ENCODE results near the gene MALT1. TPM values are rescaled to one million over a fixed set of nuclear protein-coding genes. Genes with fewer than 3 reads are reported as not detected.

The MALT1 gene
- total RNA-seq, 2 experiments from 2014 or later, result 14.4 to 18.5 TPM

DNA sequence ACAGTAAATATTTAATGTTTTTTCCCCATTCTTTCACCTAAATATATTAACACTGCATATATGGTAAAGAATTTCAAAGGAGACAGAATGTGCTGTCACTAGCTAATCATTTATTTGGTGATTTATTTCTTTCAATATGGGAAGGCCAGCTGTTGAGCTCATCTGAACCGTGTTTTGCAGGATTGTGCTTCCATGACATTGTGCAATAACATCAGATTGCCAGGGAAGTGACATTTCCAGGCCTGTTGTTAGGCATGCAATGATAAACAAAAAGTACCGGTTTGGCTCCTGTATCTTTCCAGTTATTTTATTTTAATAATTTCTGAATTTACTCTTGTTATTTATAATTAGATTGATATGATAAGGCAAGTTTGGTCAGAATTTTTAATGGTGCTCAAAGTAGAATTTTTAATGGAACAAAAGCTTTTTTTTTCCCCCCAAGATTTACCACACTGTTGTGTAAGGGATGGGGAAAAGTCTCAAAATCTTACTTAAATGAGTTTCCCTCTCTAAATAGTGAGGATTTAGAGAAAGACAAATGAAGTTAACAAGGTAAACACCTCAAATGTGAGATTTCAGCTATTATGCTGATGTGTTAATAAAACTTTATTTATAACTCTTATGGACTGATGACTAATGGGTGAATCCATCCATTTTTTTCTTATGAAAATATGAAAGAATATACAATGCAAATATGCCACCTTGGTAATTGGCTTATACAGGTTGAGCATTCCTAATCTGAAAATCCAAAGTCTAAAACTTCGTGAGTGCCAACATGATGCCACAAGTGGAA is 52.7 kb downstream of the MALT1 start:
- intact Hi-C loops (cut with micrococcal nuclease; ENCODE audit: unreplicated experiment), result no loop called here
- DNase-seq (ENCODE audit: low spot score), result no peak
- H3K36me3 ChIP-seq (ENCODE audit: insufficient read depth, low read length), result no peaks in the 10 kb centered on the region; the same call in 1 of the 2 replicates
- CTCF ChIA-PET (ENCODE audit: unreplicated experiment), result no interaction called here
- no peak overlapping the region for H3K4me3 ChIP-seq (ENCODE audit: low read depth, low read length, poor library complexity, severe bottlenecking)
- H2AFZ ChIP-seq (ENCODE audit: low read length), result no peak overlapping the region
- no peaks in the 10 kb centered on the region for H3K79me2 ChIP-seq (ENCODE audit: insufficient read depth, low read depth, low read length)
- no peaks in the 10 kb centered on the region for H3K9me3 ChIP-seq (ENCODE audit: low read length)
- POLR2A ChIA-PET, result interaction anchor here (0.9 kb wide), 1 partner anchor 11 kb away, joined by 3 read pairs; no protein-coding TSS in a partner anchor
- H3K27ac ChIP-seq (ENCODE audit: low read depth, low read length, poor library complexity, severe bottlenecking), result no peak overlapping the region
- no peaks in the 10 kb centered on the region for H4K20me1 ChIP-seq (ENCODE audit: insufficient read depth, low read length)
- no peaks in the 10 kb centered on the region for H3K4me1 ChIP-seq (ENCODE audit: insufficient read depth, low read length, poor library complexity, severe bottlenecking)
- BruUV-seq (replicated peaks), result no TSS peak
- TF ChIP-seq, protein P1, sequence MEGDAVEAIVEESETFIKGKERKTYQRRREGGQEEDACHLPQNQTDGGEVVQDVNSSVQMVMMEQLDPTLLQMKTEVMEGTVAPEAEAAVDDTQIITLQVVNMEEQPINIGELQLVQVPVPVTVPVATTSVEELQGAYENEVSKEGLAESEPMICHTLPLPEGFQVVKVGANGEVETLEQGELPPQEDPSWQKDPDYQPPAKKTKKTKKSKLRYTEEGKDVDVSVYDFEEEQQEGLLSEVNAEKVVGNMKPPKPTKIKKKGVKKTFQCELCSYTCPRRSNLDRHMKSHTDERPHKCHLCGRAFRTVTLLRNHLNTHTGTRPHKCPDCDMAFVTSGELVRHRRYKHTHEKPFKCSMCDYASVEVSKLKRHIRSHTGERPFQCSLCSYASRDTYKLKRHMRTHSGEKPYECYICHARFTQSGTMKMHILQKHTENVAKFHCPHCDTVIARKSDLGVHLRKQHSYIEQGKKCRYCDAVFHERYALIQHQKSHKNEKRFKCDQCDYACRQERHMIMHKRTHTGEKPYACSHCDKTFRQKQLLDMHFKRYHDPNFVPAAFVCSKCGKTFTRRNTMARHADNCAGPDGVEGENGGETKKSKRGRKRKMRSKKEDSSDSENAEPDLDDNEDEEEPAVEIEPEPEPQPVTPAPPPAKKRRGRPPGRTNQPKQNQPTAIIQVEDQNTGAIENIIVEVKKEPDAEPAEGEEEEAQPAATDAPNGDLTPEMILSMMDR (conservative IDR thresholded peaks at IDR 0.05; ENCODE audit: low read length), result no peak
- TF ChIP-seq EZH2phosphoT487 (IDR thresholded peaks at IDR 0.05; ENCODE audit: borderline replicate concordance, low read depth, low read length), result no peak
- H3K9me2 ChIP-seq (ENCODE audit: insufficient read depth, low read length), result no peaks in the 10 kb centered on the region
- H3K4me2 ChIP-seq (ENCODE audit: low read length), result no peak overlapping the region

- POLR2A ChIA-PET, result no interaction called here
- Histone ChIP-seq H3K4me2 (ENCODE audit: low read length) (no peak overlapping the region), H3K27ac (ENCODE audit: low read depth, low read length, poor library complexity, severe bottlenecking) (no peak overlapping the region), H3K36me3 (ENCODE audit: insufficient read depth, low read length) (no peaks in the 10 kb centered on the region), H3K79me2 (ENCODE audit: insufficient read depth, low read depth, low read length) (no peaks in the 10 kb centered on the region), H4K20me1 (ENCODE audit: insufficient read depth, low read length) (no peaks in the 10 kb centered on the region), H3K4me3 (ENCODE audit: low read depth, low read length, poor library complexity, severe bottlenecking) (no peak overlapping the region), H3K9me3 (ENCODE audit: low read length) (no peaks in the 10 kb centered on the region), H3K9me2 (ENCODE audit: insufficient read depth, low read length) (no peaks in the 10 kb centered on the region), H3K4me1 (ENCODE audit: insufficient read depth, low read length, poor library complexity, severe bottlenecking) (no peaks in the 10 kb centered on the region), H2AFZ (ENCODE audit: low read length) (no peak overlapping the region)
- CTCF ChIA-PET (ENCODE audit: unreplicated experiment), result no interaction called here
- BruUV-seq (replicated peaks), result no TSS peak
- no peak for TF ChIP-seq EZH2phosphoT487 (IDR thresholded peaks at IDR 0.05; ENCODE audit: borderline replicate concordance, low read depth, low read length)
- TF ChIP-seq, protein P1 (conservative IDR thresholded peaks at IDR 0.05; ENCODE audit: low read length), result no peak
- DNase-seq (ENCODE audit: low spot score), result no peak
- intact Hi-C loops (cut with micrococcal nuclease; ENCODE audit: unreplicated experiment), result no loop called here
Observed at GRCh38 chr18:58726671-58727070, 55.4 kb downstream of the MALT1 start.

DNA sequence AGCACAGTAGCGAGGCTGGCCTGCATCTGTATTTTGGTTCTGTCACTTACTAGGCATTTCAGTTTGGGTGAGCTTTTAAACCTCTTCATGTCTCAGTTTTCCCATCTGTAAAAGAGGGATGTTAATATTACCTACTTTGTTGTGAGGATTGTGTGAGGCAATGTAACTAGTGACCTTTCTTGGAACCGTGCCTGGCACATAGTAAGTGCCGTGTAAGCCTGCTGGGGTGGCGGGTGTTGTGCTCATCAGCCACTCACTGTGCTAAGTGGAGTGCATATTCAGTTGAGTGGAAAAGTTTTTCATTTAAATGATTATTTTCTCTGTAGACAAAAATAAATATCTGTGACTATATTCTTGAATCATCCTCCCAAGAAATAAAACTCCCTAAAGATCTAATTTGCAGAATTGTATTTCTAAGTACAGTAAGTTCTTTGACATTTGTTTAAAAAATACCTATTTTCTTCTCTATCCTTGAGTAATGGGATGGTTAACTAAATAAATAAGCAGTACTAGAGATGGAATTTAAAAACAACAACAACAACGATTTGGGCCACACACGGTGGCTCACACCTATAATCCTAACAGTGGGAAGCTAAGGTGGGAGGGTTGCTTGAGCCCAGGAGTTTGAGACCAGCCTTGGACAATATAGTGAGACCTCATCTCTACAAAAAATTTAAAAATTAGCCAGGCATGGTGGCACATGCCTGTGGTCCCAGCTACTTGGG is 56.7 kb downstream of the MALT1 start:
- Histone ChIP-seq H2AFZ (ENCODE audit: low read length) (no peak overlapping the region), H4K20me1 (ENCODE audit: insufficient read depth, low read length) (no peaks in the 10 kb centered on the region), H3K4me3 (ENCODE audit: low read depth, low read length, poor library complexity, severe bottlenecking) (no peak overlapping the region), H3K27ac (ENCODE audit: low read depth, low read length, poor library complexity, severe bottlenecking) (no peak overlapping the region), H3K4me2 (ENCODE audit: low read length) (no peak overlapping the region), H3K9me2 (ENCODE audit: insufficient read depth, low read length) (no peaks in the 10 kb centered on the region), H3K4me1 (ENCODE audit: insufficient read depth, low read length, poor library complexity, severe bottlenecking) (no peaks in the 10 kb centered on the region), H3K36me3 (ENCODE audit: insufficient read depth, low read length) (no peaks in the 10 kb centered on the region), H3K9me3 (ENCODE audit: low read length) (no peaks in the 10 kb centered on the region), H3K79me2 (ENCODE audit: insufficient read depth, low read depth, low read length) (no peaks in the 10 kb centered on the region)
- ChIA-PET CTCF (ENCODE audit: unreplicated experiment) (no interaction called here), POLR2A (no interaction called here)
- no TSS peak for BruUV-seq (replicated peaks)
- DNase-seq (ENCODE audit: low spot score), result no peak
- TF ChIP-seq EZH2phosphoT487 (IDR thresholded peaks at IDR 0.05; ENCODE audit: borderline replicate concordance, low read depth, low read length), result no peak
- TF ChIP-seq, protein P1 (conservative IDR thresholded peaks at IDR 0.05; ENCODE audit: low read length), result no peak
- intact Hi-C loops (cut with micrococcal nuclease; ENCODE audit: unreplicated experiment), result no loop called here

Data from OCI-LY7 (cell line).